Smooth muscle cell (in vitro differentiated cells): Measurements from ENCODE around the gene SLC35F1. TPM values are rescaled to one million over a fixed set of nuclear protein-coding genes. Genes with fewer than 3 reads are reported as not detected.

Experiments used
- DNase-seq: peaks from one replicate; lab custom pipeline; 2025; ENCODE audit not compliant: unreplicated experiment; lab: John Stamatoyannopoulos, UW
- H2AFZ ChIP-seq: fragments of 200-600 bp; sonication (generic); 2 replicates; pipeline ENCODE4 v1.6.0; 2016; ENCODE audit warnings: antibody characterized with exemption, low read depth, mild to moderate bottlenecking
- H3F3A ChIP-seq: fragments of 200-600 bp; sonication (generic); 2 replicates; pipeline ENCODE4 v1.6.0; 2017; ENCODE audit warnings: antibody characterized with exemption, low read depth
- H3K27ac ChIP-seq: fragments of 200-600 bp; sonication (generic); 2 replicates; pipeline ENCODE4 v1.5.1; 2016; ENCODE audit warnings: low read depth, mild to moderate bottlenecking
- H3K27me3 ChIP-seq: fragments of 200-600 bp; sonication (generic); 2 replicates; pipeline ENCODE4 v1.6.1; 2016; ENCODE audit warnings: low read depth, mild to moderate bottlenecking
- H3K36me3 ChIP-seq: fragments of 200-600 bp; sonication (generic); 2 replicates; pipeline ENCODE4 v1.5.1; 2016; ENCODE audit warnings: low read depth
- H3K4me1 ChIP-seq: fragments of 200-600 bp; sonication (generic); 2 replicates; pipeline ENCODE4 v1.5.1; 2016; ENCODE audit warnings: low read depth
- H3K4me2 ChIP-seq: fragments of 200-600 bp; sonication (generic); 2 replicates; pipeline ENCODE4 v1.6.0; 2016; ENCODE audit warnings: mild to moderate bottlenecking
- H3K4me3 ChIP-seq: fragments of 200-600 bp; sonication (generic); 2 replicates; pipeline ENCODE4 v1.5.1; 2016; ENCODE audit warnings: mild to moderate bottlenecking
- H3K79me2 ChIP-seq: fragments of 200-600 bp; sonication (generic); 2 replicates; pipeline ENCODE4 v1.6.0; 2016; ENCODE audit warnings: low read depth, mild to moderate bottlenecking
- H3K9ac ChIP-seq: fragments of 200-600 bp; sonication (generic); 2 replicates; pipeline ENCODE4 v1.6.0; 2016; ENCODE audit warnings: low read depth
- H3K9me3 ChIP-seq: fragments of 200-600 bp; sonication (generic); replicated peaks from 2 replicates; pipeline ENCODE4 v1.5.1; 2016; ENCODE audit warnings: low read depth
- H4K20me1 ChIP-seq: fragments of 200-600 bp; sonication (generic); 2 replicates; pipeline ENCODE4 v1.6.0; 2016; ENCODE audit warnings: low read depth
- CTCF ChIP-seq: fragments of 200-600 bp; sonication (generic); IDR thresholded peaks from 2 replicates; pipeline ENCODE4 v1.5.1; 2017; ENCODE audit warnings: borderline replicate concordance, mild to moderate bottlenecking, antibody characterized with exemption; ENCODE audit not compliant: insufficient read depth, poor library complexity, severe bottlenecking
- WGBS: methylation state at CpG from one replicate; pipeline ENCODE4 v1.1.7; 2016; ENCODE audit warnings: low lambda C conversion rate; 5-methylcytosine and 5-hydroxymethylcytosine counted together
- polyA plus RNA-seq: library from polyadenylated mRNA; unstranded; fragments of >200 nt; fragmentation: Nextera tagmentation; extraction: Ambion mirVana; gene quantifications from 2 replicates; pipeline ENCODE4 v1.2.1, GENCODE V29; 2016
- total RNA-seq: library from RNA; depleted of rRNA; stranded (reverse); fragments of >200 nt; gene quantifications from 2 replicates; pipeline ENCODE4 v1.2.3, GENCODE V29; 2014

SLC35F1 gene
- total and polyA plus RNA-seq, 2 experiments from 2014 or later, result 0.05 to 0.09 TPM

- 35% methylated on average over 8 of the region's 8 CpGs for WGBS
- no peaks in the 10 kb centered on the region for H3K79me2 ChIP-seq
- H3K27ac ChIP-seq, result no peak overlapping the region
- H3K9me3 ChIP-seq, result no peaks in the 10 kb centered on the region
- TF ChIP-seq CTCF, result peak; percentile 79
- no peaks in the 10 kb centered on the region for H3K36me3 ChIP-seq
- H3K4me3 ChIP-seq, result no peak overlapping the region
- DNase-seq, result no peak
- H2AFZ ChIP-seq, result no peak overlapping the region
- H3K9ac ChIP-seq, result no peak overlapping the region
- H3K4me1 ChIP-seq, result no peaks in the 10 kb centered on the region
- no peaks in the 10 kb centered on the region for H3F3A ChIP-seq
- peak overlapping the region; percentile 9 for H3K4me2 ChIP-seq
- no peaks in the 10 kb centered on the region for H4K20me1 ChIP-seq
- H3K27me3 ChIP-seq, result no peaks in the 10 kb centered on the region
Observed at GRCh38 chr6:118283766-118284165, 376.7 kb downstream of the SLC35F1 start.

- no peak for DNase-seq
- no peak overlapping the region for H3K9ac ChIP-seq
Observed at GRCh38 chr6:118284736-118285360, 377.8 kb downstream of the SLC35F1 start.

GRCh38 chr6:118285791-118286190, 378.7 kb downstream of the SLC35F1 start:
- H3F3A ChIP-seq, result no peaks in the 10 kb centered on the region
- H3K36me3 ChIP-seq, result no peaks in the 10 kb centered on the region
- WGBS, result 100% methylated on average over 1 of the region's 1 CpG
- H4K20me1 ChIP-seq, result no peaks in the 10 kb centered on the region
- DNase-seq, result no peak
- no peak overlapping the region for H3K27ac ChIP-seq
- no peak overlapping the region for H3K9ac ChIP-seq
- no peaks in the 10 kb centered on the region for H3K79me2 ChIP-seq
- H3K4me3 ChIP-seq, result no peak overlapping the region
- no peak overlapping the region for H3K4me2 ChIP-seq
- no peaks in the 10 kb centered on the region for H3K27me3 ChIP-seq
- no peak for TF ChIP-seq CTCF
- no peaks in the 10 kb centered on the region for H3K4me1 ChIP-seq
- H2AFZ ChIP-seq, result no peak overlapping the region
- no peaks in the 10 kb centered on the region for H3K9me3 ChIP-seq

More at GRCh38 chr6:118284736-118285360, 377.8 kb downstream of the SLC35F1 start:
- Histone ChIP-seq H3K79me2 (no peaks in the 10 kb centered on the region), H3K9me3 (no peaks in the 10 kb centered on the region), H3F3A (no peaks in the 10 kb centered on the region), H2AFZ (no peak overlapping the region), H4K20me1 (no peaks in the 10 kb centered on the region), H3K4me1 (no peaks in the 10 kb centered on the region), H3K36me3 (no peaks in the 10 kb centered on the region), H3K27ac (no peak overlapping the region), H3K4me2 (no peak overlapping the region), H3K27me3 (no peaks in the 10 kb centered on the region), H3K4me3 (no peak overlapping the region)
- TF ChIP-seq CTCF, result peak; percentile 33
- 80% methylated on average over 5 of the region's 5 CpGs for WGBS
